ENCODE measurements around the gene OSBPL9.

The OSBPL9 gene

DNA sequence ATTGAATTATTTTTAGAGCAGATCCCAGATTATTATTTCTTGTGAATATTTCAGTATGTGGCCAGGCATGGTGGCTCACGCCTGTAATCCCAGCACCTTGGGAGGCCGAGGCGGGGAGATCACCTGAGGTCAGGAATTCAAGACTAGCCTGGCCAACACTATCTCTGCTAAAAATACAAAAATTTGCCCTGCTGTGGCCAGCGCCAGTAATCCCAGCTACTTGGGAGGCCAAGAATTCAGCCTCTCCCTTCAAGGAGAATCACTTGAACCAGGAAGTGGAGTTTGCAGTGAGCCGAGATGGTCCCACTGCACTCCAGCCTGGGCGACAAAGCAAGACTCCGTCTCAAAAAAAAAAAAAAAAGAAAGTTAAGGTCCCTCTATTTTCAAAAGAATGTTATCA lies 4.3 kb downstream of the OSBPL9 start:
- H3K36me3 Mint-ChIP-seq (ENCODE audit: low read depth): peaks cover 3% of the 10 kb centered on the region
- H3K27me3 Mint-ChIP-seq (ENCODE audit: low read depth): no peaks in the 10 kb centered on the region
- no peak overlapping the region for H3K27ac Mint-ChIP-seq
- peaks cover 28% of the 10 kb centered on the region for H3K4me1 Mint-ChIP-seq (ENCODE audit: low read depth)
- H3K9me3 Mint-ChIP-seq: no peaks in the 10 kb centered on the region
- H3K4me3 Mint-ChIP-seq: no peak overlapping the region

DNA sequence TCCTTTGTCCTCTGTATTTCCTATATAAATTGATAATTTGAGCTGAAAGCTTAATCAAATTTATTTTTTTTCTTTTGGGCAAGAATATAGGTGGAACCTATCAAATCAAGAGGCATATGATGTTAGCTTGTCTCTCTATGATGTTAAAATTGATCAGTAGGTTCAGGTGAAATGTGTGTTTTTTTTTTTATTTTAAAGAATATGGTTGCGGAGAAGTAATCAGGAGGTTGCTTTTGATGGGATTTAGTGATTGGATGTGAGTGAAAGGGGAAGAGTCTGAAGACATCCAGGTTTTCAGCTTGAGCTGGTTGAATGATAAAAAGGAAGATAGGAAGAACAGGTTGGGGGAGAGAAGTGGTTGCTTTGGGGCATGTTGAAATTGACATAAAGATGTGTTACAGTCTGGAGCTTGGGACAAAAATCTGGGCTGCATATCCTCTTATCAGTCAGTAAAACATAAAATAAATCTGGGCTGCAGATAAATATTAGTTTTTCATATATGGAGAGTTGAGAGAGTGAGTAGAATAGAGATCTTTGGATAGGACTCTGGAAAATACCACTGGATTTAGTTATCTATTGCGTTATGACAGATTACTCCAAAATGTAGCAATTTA lies 5.1 kb downstream of the OSBPL9 start:
- no peaks in the 10 kb centered on the region for H3K9me3 Mint-ChIP-seq
- H3K36me3 Mint-ChIP-seq (ENCODE audit: low read depth): peaks cover 2% of the 10 kb centered on the region
- H3K4me3 Mint-ChIP-seq: no peak overlapping the region
- no peaks in the 10 kb centered on the region for H3K27me3 Mint-ChIP-seq (ENCODE audit: low read depth)
- H3K4me1 Mint-ChIP-seq (ENCODE audit: low read depth): peaks cover 24% of the 10 kb centered on the region
- no peak overlapping the region for H3K27ac Mint-ChIP-seq

DNA sequence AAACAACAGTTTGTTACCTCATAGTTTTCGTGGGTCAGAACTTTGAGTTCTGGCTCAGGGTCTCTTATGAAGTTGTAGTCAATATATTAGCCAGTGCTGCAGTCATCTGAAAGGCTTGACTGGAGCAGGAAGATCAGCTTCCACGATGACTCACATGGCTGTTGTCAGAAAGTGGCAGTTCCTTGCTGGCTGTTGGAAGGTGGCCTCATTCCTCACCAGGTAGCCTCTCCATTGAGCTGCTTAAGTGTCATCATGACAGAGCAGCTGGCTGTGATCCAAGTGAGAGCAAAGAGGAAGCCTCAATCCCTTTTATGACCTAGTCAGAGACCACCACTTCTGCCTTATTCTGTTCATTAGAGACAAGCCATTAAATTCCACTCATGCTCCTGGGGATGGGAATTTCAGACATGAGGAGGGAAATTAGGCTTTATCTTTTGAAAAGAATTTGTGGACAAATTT lies 5.6 kb downstream of the OSBPL9 start:
- no peaks in the 10 kb centered on the region for H3K36me3 Mint-ChIP-seq (ENCODE audit: low read depth)
- H3K9me3 Mint-ChIP-seq: no peaks in the 10 kb centered on the region
- no peak overlapping the region for H3K27ac Mint-ChIP-seq
- peaks cover 20% of the 10 kb centered on the region for H3K4me1 Mint-ChIP-seq (ENCODE audit: low read depth)
- no peaks in the 10 kb centered on the region for H3K27me3 Mint-ChIP-seq (ENCODE audit: low read depth)
- no peak overlapping the region for H3K4me3 Mint-ChIP-seq

DNA sequence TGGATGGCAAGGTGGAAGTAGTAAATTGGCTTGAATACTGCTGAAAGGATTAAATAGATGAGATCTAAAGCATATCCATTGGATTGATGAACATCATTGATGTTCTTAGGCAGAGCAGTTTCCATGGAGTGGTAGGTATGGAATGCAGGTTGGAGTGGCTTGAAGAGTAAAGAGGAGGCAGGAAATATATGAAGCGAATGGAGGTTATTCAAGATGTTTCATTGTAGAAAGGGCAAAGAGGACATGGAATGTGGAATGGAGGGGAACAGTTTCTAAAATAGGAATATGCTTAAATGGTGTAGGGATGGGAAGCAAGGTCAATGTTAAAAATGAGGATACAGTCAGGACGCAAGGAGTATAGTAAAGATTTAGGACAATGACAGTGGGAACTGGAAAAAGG lies 6.1 kb downstream of the OSBPL9 start:
- Mint-ChIP-seq H3K4me1 (ENCODE audit: low read depth) (peaks cover 14% of the 10 kb centered on the region), H3K27ac (no peak overlapping the region), H3K9me3 (no peaks in the 10 kb centered on the region), H3K4me3 (no peak overlapping the region), H3K36me3 (ENCODE audit: low read depth) (no peaks in the 10 kb centered on the region), H3K27me3 (ENCODE audit: low read depth) (no peaks in the 10 kb centered on the region)

DNA sequence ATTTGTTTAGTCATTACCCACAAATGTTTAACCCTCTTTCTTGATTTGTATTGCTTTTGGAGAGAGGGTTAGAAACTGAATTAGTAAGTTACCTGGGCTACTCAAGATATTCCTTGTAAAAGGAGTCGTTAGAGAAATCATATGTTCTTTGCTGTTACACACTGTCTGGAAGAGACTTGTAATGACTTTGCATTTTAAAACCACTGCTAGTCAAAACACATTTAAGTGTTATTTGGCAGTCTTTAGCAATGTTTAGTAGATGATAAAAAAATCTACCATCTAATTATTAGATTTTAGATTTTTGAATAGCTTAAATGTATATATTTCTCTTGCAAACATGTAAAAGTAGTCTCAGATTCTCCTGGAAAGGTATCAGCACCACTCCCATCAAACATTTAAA lies 6.6 kb downstream of the OSBPL9 start:
- H3K27me3 Mint-ChIP-seq (ENCODE audit: low read depth): no peaks in the 10 kb centered on the region
- H3K9me3 Mint-ChIP-seq: no peaks in the 10 kb centered on the region
- no peak overlapping the region for H3K4me3 Mint-ChIP-seq
- peaks cover 11% of the 10 kb centered on the region for H3K4me1 Mint-ChIP-seq (ENCODE audit: low read depth)
- no peaks in the 10 kb centered on the region for H3K36me3 Mint-ChIP-seq (ENCODE audit: low read depth)
- H3K27ac Mint-ChIP-seq: no peak overlapping the region

DNA sequence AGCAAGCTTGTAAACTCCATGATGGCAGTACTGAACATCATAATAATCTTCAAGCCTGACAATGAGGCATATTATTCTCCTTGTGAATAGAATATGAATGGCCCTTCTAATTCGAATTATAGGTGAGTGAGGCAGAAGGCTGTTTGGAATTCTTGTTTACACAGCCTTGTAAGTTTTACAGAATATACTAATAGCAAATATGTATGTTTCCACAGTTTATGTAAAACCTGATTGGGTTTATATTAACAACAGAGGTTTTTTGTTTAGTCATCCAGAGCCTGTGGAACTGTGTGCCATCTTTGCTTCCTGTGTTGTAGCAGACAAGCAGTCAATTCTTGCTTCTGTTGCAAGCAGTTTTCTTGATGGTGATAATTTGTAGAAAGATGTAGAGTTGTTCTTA lies 8.0 kb downstream of the OSBPL9 start:
- H3K27me3 Mint-ChIP-seq (ENCODE audit: low read depth): no peaks in the 10 kb centered on the region
- no peaks in the 10 kb centered on the region for H3K9me3 Mint-ChIP-seq
- H3K36me3 Mint-ChIP-seq (ENCODE audit: low read depth): no peaks in the 10 kb centered on the region
- H3K4me1 Mint-ChIP-seq (ENCODE audit: low read depth): peaks cover 11% of the 10 kb centered on the region
- H3K4me3 Mint-ChIP-seq: no peak overlapping the region
- no peak overlapping the region for H3K27ac Mint-ChIP-seq

DNA sequence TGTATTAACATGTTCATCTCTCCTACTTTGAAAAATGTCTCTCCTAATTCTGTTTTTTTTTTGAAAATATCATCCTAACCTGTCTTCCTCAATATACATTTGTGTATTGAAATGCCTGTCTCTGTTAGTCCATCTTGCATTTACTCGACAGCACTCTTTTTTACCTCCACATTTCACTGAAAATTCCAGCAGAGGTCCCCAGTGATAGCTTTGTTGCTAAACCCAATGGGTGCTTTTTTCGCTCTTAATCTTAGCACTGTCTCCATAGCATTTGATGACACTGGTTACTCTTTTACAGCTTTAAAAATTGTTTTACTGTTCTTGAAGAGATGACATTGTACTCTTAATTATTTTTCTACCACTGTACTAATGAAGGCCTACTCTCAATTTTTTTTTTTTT lies 10.8 kb downstream of the OSBPL9 start:
- H3K4me1 Mint-ChIP-seq (ENCODE audit: low read depth): peaks cover 4% of the 10 kb centered on the region
- no peak overlapping the region for H3K27ac Mint-ChIP-seq
- H3K4me3 Mint-ChIP-seq: no peak overlapping the region
- no peaks in the 10 kb centered on the region for H3K36me3 Mint-ChIP-seq (ENCODE audit: low read depth)
- H3K27me3 Mint-ChIP-seq (ENCODE audit: low read depth): no peaks in the 10 kb centered on the region
- H3K9me3 Mint-ChIP-seq: no peaks in the 10 kb centered on the region

DNA sequence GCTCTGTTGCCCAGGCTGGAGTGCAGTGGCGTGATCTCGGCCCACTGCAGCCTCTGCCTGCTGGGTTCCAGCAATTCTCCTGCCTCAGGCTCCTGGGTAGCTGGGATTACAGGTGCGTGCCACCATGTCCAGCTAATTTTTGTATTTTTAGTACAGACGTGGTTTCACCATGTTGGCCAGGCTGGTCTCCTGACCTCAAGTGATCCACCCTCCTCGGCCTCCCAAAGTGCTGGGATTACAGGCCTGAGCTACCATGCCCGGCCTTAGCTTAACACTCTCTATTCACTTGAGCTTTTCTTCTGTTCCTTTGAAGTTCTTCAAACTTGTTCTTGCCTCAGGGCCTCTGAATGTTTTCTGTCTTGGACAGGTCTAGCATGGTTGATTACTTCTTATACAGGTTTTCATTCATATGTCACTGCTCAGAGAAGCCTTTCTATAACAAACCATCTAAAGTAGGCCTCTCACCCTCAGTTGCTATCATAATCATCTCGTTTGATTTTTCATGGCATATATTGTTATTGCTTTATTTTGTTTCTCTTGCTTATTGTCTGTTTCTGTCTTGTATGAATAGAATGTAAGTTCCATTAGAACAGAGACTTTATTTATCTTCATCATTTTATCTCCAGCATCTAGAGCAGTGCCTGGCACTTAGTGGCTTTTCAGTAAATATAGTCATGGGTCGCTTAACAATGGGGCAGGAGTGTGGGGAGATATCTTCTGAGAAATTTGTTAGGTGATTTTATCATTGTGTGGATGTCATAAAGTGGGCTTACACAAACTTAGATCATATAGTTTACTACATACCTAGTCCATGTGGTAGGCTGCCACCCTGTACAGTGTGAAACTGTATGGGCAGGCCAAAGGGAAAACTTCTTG lies 12.1 kb downstream of the OSBPL9 start:
- no peaks in the 10 kb centered on the region for H3K9me3 Mint-ChIP-seq
- H3K4me3 Mint-ChIP-seq: no peak overlapping the region
- no peaks in the 10 kb centered on the region for H3K27me3 Mint-ChIP-seq (ENCODE audit: low read depth)
- peaks cover 1% of the 10 kb centered on the region for H3K4me1 Mint-ChIP-seq (ENCODE audit: low read depth)
- no peaks in the 10 kb centered on the region for H3K36me3 Mint-ChIP-seq (ENCODE audit: low read depth)
- no peak overlapping the region for H3K27ac Mint-ChIP-seq

DNA sequence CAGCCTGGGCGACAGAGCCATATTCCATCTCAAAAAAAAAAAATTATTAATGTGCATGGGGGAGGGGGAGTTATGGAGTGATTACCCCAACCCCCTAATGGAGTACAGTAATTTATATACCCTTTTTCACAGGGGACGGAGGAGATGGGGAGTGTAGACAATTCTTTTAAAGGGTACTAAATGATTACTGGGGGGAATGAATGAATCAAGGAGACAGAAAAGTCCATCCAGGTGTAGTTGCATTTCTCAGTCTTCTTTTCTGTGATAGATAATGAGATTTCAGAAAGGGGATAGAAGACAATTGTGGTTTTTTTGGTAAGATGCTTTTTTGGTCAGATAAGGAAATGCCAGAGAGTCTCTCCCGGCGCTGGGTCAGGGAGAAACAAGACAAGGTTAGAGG lies 13.0 kb downstream of the OSBPL9 start:
- no peak overlapping the region for H3K4me3 Mint-ChIP-seq
- no peak overlapping the region for H3K27ac Mint-ChIP-seq
- no peaks in the 10 kb centered on the region for H3K27me3 Mint-ChIP-seq (ENCODE audit: low read depth)
- H3K4me1 Mint-ChIP-seq (ENCODE audit: low read depth): peaks cover 1% of the 10 kb centered on the region
- H3K9me3 Mint-ChIP-seq: no peaks in the 10 kb centered on the region
- no peaks in the 10 kb centered on the region for H3K36me3 Mint-ChIP-seq (ENCODE audit: low read depth)

DNA sequence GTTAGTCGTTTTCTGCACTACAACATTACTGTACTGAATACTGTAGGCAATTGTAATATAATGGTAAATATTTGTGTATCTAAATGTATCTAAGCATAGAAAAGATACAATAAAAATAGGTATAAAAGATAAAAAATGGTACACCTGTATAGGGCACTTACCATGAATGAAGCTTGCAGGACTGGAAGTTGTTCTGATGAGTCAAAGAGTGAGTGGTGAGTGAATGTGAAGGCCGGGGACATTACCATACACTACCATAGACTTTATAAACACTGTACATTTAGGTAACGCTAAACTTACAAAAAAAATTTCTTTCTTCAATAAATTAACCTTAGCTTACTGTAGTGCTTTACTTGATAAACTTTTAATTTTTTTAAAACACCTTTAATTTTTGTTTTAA lies 13.5 kb downstream of the OSBPL9 start:
- H3K4me1 Mint-ChIP-seq (ENCODE audit: low read depth): no peaks in the 10 kb centered on the region
- no peaks in the 10 kb centered on the region for H3K27me3 Mint-ChIP-seq (ENCODE audit: low read depth)
- no peaks in the 10 kb centered on the region for H3K9me3 Mint-ChIP-seq
- H3K4me3 Mint-ChIP-seq: no peak overlapping the region
- no peaks in the 10 kb centered on the region for H3K36me3 Mint-ChIP-seq (ENCODE audit: low read depth)
- no peak overlapping the region for H3K27ac Mint-ChIP-seq

DNA sequence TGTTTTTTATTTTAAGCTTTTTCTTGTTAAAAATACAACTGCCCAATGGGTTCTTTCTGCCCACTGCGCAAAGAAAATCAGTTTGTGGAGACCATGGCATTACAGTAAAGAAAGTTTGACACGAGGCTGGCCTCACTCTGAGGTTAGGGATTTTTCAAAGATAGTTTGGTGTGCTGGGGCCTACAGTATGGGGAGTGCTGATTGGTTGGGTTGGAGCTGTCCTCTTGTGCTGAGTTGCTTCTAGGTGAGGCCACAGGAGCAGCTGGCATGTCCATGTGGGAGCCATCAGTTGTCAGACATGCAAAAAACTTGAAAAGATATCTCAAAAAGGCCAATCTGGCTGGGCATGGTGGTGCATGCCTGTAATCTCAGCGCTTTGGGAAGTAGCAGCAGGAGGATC lies 14.0 kb downstream of the OSBPL9 start:
- Mint-ChIP-seq H3K36me3 (ENCODE audit: low read depth) (no peaks in the 10 kb centered on the region), H3K27ac (no peak overlapping the region), H3K4me3 (no peak overlapping the region), H3K4me1 (ENCODE audit: low read depth) (no peaks in the 10 kb centered on the region), H3K27me3 (ENCODE audit: low read depth) (no peaks in the 10 kb centered on the region), H3K9me3 (no peaks in the 10 kb centered on the region)

DNA sequence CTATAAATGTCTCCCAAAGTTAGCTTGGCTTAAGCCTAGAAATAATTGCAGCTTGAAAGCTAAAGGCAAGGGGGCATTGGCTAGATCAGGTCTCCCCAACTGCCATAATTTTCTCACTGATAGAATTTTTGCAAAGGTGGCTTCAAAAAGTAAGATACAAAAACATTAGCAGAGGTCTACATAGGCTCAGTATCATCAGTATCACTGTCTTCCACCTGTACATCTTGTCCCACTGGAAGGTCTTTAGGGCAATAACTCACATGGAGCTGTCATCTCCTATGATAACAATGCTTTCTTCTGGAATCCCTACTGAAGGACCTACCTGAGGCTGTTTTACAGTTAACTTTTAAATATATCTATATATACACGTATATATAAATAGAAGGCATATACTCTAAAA lies 14.9 kb downstream of the OSBPL9 start:
- no peak overlapping the region for H3K27ac Mint-ChIP-seq

DNA sequence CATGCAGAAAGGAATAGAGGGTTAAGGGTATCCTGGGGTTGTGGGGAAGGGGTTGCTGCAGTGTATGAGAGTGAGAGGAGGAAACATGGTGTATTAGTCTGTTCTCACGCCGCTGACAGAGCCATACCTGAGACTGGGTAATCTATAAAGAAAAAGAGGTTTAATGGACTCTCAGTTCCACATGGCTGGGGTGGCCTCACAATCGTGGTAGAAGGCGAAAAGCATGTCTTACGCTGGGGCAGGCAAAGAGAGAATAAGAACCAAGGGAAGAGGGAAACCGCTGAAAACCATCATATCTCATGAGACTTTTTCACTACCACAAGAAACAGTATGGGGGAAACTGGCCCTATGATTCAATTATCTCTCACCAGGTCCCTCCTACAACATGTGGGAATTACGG lies 17.7 kb downstream of the OSBPL9 start:
- H3K4me3 Mint-ChIP-seq: no peak overlapping the region
- H3K27me3 Mint-ChIP-seq (ENCODE audit: low read depth): no peaks in the 10 kb centered on the region
- H3K36me3 Mint-ChIP-seq (ENCODE audit: low read depth): no peaks in the 10 kb centered on the region
- no peaks in the 10 kb centered on the region for H3K9me3 Mint-ChIP-seq
- H3K27ac Mint-ChIP-seq: no peak overlapping the region
- peaks cover 1% of the 10 kb centered on the region for H3K4me1 Mint-ChIP-seq (ENCODE audit: low read depth)

More for the DNA sequence above, 14.9 kb downstream of the OSBPL9 start:
- H3K4me1 Mint-ChIP-seq (ENCODE audit: low read depth): no peaks in the 10 kb centered on the region
- H3K27me3 Mint-ChIP-seq (ENCODE audit: low read depth): no peaks in the 10 kb centered on the region
- no peaks in the 10 kb centered on the region for H3K36me3 Mint-ChIP-seq (ENCODE audit: low read depth)
- no peak overlapping the region for H3K4me3 Mint-ChIP-seq
- H3K9me3 Mint-ChIP-seq: no peaks in the 10 kb centered on the region

DNA sequence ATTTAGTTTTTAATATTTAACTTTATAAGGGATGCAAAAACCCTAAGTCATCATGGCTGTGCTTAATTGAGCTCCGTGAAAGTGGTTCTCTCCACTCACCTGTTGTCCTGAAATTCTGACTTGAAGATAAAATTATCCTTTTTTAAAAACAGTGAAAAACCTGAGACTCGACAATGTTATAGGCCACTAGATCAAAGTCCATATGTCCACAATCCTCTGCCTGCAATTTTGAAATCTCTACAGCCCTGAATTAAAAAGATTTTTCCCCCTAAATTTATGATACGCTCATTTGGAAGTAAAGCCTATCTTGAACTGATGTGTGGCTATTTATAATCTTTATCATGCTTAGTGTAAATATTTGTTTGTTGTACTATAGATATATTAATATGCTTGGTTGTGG lies 18.7 kb downstream of the OSBPL9 start:
- H3K27me3 Mint-ChIP-seq (ENCODE audit: low read depth): no peaks in the 10 kb centered on the region
- H3K27ac Mint-ChIP-seq: no peak overlapping the region
- no peak overlapping the region for H3K4me3 Mint-ChIP-seq
- H3K9me3 Mint-ChIP-seq: no peaks in the 10 kb centered on the region
- H3K4me1 Mint-ChIP-seq (ENCODE audit: low read depth): peaks cover 1% of the 10 kb centered on the region
- H3K36me3 Mint-ChIP-seq (ENCODE audit: low read depth): no peaks in the 10 kb centered on the region

DNA sequence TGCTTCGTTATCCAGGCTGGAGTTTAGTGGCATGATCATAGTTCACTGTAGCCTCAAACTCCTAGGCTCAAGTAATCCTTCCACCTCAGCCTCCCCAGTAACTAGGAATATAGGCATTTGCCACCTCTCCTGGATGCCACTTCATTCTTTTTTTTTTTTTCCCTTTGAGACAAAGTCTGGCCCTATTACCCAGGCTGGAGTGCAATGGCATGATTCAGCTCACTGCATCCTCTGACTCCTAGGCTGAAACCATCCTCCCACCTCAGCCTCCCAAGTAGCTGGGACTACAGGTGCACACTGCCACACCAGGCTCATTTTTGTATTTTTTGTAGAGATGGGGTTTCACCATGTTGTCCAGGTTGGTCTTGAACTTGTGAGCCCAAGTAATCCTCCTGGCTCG lies 19.3 kb downstream of the OSBPL9 start:
- Mint-ChIP-seq H3K36me3 (ENCODE audit: low read depth) (no peaks in the 10 kb centered on the region), H3K27ac (no peak overlapping the region), H3K9me3 (no peaks in the 10 kb centered on the region), H3K4me1 (ENCODE audit: low read depth) (peaks cover 1% of the 10 kb centered on the region), H3K27me3 (ENCODE audit: low read depth) (no peaks in the 10 kb centered on the region), H3K4me3 (no peak overlapping the region)
